GM18858 (cell line): ENCODE measurements around the gene SLC37A1.

Experiments used
- ATAC-seq: cut with Tn5 transposase; IDR thresholded peaks from one replicate; pipeline ENCODE4 v1.9.1; 2021; ENCODE audit not compliant: unreplicated experiment

Gene SLC37A1

GRCh38 chr21:42503711-42504110, 9.9 kb upstream of the SLC37A1 start:
- ATAC-seq, result no peak

- peak; percentile 86 for ATAC-seq
Measured at GRCh38 chr21:42505090-42505726, 8.4 kb upstream of the SLC37A1 start.

GRCh38 chr21:42507418-42507817, 6.2 kb upstream of the SLC37A1 start:
- ATAC-seq, result no peak

- ATAC-seq, result no peak
Measured at GRCh38 chr21:42508371-42508770, 5.3 kb upstream of the SLC37A1 start.

GRCh38 chr21:42509244-42509643, 4.4 kb upstream of the SLC37A1 start:
- ATAC-seq, result no peak

GRCh38 chr21:42512346-42513034, 1.2 kb upstream of the SLC37A1 start:
- no peak for ATAC-seq

GRCh38 chr21:42513985-42514882, 582 bp downstream of the SLC37A1 start:
- ATAC-seq, result no peak

GRCh38 chr21:42514883-42515228, 1.2 kb downstream of the SLC37A1 start:
- no peak for ATAC-seq

- ATAC-seq, result no peak
Measured at GRCh38 chr21:42515708-42516502, 2.3 kb downstream of the SLC37A1 start.

- ATAC-seq, result no peak
Measured at GRCh38 chr21:42518215-42518614, 4.6 kb downstream of the SLC37A1 start.

- ATAC-seq, result no peak
Measured at GRCh38 chr21:42518626-42519025, 5.0 kb downstream of the SLC37A1 start.

GRCh38 chr21:42520628-42521253, 7.1 kb downstream of the SLC37A1 start:
- no peak for ATAC-seq

- ATAC-seq, result no peak
Measured at GRCh38 chr21:42521384-42521783, 7.7 kb downstream of the SLC37A1 start.

- ATAC-seq, result no peak
Measured at GRCh38 chr21:42521805-42522204, 8.2 kb downstream of the SLC37A1 start.

GRCh38 chr21:42522271-42522670, 8.6 kb downstream of the SLC37A1 start:
- no peak for ATAC-seq

GRCh38 chr21:42522771-42523170, 9.1 kb downstream of the SLC37A1 start:
- ATAC-seq, result no peak

- no peak for ATAC-seq
Measured at GRCh38 chr21:42523211-42523610, 9.6 kb downstream of the SLC37A1 start.

GRCh38 chr21:42523941-42524340, 10.3 kb downstream of the SLC37A1 start:
- no peak for ATAC-seq

- ATAC-seq, result peak; percentile 62
Measured at GRCh38 chr21:42524341-42525028, 10.8 kb downstream of the SLC37A1 start.

- peak; percentile 12 for ATAC-seq
Measured at GRCh38 chr21:42525029-42525581, 11.5 kb downstream of the SLC37A1 start.
